ENCODE data around the gene EEA1.

DNA sequence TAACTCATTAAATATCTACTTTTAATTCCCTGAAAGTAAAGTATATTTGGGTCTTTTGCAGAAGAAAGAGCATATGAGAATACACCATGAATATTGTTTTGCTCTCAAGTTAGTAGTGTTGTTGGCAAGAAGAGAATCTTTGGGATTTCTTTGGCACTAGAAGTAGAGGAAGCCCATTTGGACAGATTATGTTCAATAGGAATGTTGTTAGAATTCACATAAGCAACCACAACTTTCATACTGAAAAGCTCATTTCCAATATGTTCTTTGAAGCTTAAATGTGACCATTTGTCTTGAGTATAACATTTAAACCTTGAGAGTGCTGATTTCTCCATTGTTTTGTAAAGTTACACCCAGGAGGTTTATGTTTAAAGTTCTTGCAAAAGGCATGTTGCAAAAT, 188.7 kb downstream of the EEA1 start:
- TF ChIP-seq, protein P1, sequence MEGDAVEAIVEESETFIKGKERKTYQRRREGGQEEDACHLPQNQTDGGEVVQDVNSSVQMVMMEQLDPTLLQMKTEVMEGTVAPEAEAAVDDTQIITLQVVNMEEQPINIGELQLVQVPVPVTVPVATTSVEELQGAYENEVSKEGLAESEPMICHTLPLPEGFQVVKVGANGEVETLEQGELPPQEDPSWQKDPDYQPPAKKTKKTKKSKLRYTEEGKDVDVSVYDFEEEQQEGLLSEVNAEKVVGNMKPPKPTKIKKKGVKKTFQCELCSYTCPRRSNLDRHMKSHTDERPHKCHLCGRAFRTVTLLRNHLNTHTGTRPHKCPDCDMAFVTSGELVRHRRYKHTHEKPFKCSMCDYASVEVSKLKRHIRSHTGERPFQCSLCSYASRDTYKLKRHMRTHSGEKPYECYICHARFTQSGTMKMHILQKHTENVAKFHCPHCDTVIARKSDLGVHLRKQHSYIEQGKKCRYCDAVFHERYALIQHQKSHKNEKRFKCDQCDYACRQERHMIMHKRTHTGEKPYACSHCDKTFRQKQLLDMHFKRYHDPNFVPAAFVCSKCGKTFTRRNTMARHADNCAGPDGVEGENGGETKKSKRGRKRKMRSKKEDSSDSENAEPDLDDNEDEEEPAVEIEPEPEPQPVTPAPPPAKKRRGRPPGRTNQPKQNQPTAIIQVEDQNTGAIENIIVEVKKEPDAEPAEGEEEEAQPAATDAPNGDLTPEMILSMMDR (conservative IDR thresholded peaks at IDR 0.05; ENCODE audit: low read depth, low read length) = no peak
- TF ChIP-seq CHD1 (IDR thresholded peaks at IDR 0.05; ENCODE audit: low read depth, low read length) (no peak), POLR2A (IDR thresholded peaks at IDR 0.05; ENCODE audit: low read depth, low read length) (no peak), RAD21 (IDR thresholded peaks at IDR 0.05; ENCODE audit: low read length) (no peak)
